ENCODE results near the gene PCDHGA8.

GRCh38 chr5:141342773-141343172, 49.7 kb upstream of the PCDHGA8 start:
- TF ChIP-seq POLR2AphosphoS5 (IDR thresholded peaks at IDR 0.05; ENCODE audit: low read depth) (no peak), CTCF (IDR thresholded peaks at IDR 0.05; ENCODE audit: insufficient read depth, low read length) (no peak), GABPA (IDR thresholded peaks at IDR 0.05; ENCODE audit: low read depth) (no peak), SPI1 (IDR thresholded peaks at IDR 0.05; ENCODE audit: borderline replicate concordance, low read depth) (no peak)
- TF ChIP-seq, protein P1, sequence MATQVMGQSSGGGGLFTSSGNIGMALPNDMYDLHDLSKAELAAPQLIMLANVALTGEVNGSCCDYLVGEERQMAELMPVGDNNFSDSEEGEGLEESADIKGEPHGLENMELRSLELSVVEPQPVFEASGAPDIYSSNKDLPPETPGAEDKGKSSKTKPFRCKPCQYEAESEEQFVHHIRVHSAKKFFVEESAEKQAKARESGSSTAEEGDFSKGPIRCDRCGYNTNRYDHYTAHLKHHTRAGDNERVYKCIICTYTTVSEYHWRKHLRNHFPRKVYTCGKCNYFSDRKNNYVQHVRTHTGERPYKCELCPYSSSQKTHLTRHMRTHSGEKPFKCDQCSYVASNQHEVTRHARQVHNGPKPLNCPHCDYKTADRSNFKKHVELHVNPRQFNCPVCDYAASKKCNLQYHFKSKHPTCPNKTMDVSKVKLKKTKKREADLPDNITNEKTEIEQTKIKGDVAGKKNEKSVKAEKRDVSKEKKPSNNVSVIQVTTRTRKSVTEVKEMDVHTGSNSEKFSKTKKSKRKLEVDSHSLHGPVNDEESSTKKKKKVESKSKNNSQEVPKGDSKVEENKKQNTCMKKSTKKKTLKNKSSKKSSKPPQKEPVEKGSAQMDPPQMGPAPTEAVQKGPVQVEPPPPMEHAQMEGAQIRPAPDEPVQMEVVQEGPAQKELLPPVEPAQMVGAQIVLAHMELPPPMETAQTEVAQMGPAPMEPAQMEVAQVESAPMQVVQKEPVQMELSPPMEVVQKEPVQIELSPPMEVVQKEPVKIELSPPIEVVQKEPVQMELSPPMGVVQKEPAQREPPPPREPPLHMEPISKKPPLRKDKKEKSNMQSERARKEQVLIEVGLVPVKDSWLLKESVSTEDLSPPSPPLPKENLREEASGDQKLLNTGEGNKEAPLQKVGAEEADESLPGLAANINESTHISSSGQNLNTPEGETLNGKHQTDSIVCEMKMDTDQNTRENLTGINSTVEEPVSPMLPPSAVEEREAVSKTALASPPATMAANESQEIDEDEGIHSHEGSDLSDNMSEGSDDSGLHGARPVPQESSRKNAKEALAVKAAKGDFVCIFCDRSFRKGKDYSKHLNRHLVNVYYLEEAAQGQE (IDR thresholded peaks at IDR 0.05; ENCODE audit: insufficient replicate concordance, low read depth) = no peak

Data from HL-60 (cell line).